Activated CD4-positive, alpha-beta T cell treated with anti-CD3 and anti-CD28 coated beads, Interleukin-2, amount 50 U/mL, for 4 hours (primary cell): ENCODE data around the gene GREB1.

ENCODE experiments used
- DNase-seq, 2 experiments: peaks; one replicate each; pipeline ENCODE4 v3.0.0-alpha.2; 2020

Gene GREB1

DNA sequence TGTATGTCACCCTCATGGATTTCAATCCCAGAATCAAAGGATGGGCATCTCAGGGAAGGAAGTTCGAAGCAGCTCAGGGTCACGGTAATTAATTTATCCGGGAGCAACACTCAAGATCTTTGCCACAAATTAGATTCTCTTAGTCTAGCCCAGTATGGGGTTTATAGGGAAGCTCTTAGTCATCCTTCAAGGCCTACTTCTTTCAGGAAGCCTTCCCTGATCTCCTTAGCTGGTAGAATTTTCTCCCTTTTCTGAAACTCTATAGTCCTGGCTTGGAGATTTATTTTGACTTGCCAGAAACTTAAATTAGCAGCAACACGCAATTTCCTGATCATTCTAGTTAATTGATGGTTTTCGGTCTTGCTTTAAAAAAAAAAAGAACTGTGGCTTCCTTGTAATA, 20.5 kb upstream of the GREB1 start:
- no peak for DNase-seq

DNA sequence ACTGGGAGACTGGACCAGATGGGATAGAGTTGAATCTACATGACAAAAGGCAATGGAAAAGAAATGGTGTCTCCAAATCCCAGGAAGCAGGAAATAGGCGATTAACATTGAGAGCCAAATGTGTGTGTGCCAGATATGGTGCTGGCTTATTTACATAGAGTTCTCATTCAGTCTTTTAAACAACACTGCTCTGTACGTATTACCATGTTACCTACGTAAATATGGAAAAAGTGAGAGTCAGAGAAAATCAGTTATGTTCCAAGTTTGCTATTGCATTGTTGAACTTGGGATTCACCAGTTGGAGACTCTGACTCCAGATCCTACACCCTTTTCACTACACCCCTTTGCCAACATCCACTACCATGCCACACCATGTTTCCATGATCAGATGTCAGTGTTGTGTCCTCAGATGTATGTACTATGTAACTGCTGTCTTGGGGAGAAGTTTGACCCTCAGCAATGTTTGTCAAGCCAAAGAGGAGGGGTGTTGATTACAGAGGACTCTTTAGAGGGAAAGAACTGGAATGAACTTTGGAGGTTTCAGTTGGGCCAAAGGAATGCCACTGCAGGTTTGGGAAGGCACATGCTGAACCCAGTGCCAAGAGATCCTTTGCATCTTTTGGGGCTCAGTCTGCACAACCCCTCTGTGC, 19.6 kb upstream of the GREB1 start:
- DNase-seq = no peak

DNA sequence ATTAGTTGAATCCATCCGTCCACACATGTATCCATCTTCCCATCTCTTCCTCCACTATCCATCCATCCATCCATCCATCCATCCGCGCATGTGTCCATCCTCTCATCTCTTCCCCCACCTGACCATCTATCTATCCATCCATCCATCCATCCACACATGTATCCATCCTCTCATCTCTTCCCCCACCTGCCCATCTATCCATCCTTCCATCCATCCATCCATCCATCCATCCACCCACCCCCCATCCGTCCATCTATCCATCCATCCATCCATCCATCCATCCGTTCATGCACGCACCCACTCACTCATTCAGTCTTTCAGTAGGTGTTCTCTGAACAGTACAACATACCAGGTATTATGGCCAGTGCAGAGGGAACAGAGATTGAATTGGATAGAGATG, 18.9 kb upstream of the GREB1 start:
- no peak for DNase-seq

DNA sequence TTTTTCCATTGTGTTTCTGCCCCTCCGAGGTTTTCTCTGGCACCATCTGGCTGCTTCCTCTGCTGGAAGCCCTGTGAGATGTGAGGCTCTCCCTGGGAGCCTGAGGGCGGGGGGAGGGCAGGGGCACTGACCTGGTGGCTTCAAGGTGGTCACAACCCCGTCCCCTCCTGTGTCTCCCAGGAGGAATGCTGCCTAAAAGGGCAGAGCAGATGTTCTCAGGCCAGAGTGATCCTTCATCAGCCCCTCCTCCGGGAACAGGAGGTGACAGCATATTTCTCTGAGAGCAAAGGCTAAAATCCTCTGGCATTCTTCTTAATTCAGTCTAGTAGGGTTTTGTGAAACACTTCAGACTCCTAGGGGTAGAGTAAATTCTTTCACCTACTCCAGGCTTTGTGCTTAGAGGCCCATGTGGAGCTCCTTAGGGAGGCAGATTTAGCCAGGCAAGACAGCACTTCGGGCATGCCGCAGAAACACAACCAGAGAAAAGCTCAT, 18.3 kb upstream of the GREB1 start:
- DNase-seq = no peak

DNA sequence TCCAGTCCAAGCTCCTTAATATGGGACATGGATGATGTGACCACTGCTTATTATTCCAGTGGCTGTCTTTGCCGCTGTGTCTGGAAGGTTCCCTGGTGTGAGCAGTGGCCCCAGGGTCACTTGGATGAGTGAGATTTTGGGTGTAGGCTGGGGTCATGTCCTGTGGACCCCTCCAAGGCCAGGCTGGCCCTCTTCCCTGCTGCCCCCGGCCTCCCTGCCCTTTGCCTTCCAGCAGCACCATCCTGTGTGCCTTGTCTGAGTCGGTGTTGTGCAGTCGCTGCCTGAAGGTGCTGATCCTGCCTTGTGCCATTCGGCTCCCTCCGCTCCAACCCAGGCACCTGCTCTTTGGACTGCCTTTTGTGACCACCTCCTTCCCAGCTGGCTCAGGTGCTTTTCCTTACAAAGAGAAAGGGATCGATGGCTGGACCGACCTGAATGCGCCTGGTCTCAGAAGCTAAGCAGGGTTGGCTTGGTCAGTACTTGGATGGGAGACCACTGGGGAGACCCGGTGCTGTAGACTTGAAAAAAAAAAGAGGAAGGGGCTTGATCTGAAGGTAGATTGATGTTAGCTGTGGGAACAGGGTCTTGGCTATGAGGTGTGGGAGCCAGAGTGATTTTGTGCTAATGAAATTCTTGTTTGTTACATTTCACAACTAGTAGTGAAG, 16.7 kb upstream of the GREB1 start:
- no peak for DNase-seq

DNA sequence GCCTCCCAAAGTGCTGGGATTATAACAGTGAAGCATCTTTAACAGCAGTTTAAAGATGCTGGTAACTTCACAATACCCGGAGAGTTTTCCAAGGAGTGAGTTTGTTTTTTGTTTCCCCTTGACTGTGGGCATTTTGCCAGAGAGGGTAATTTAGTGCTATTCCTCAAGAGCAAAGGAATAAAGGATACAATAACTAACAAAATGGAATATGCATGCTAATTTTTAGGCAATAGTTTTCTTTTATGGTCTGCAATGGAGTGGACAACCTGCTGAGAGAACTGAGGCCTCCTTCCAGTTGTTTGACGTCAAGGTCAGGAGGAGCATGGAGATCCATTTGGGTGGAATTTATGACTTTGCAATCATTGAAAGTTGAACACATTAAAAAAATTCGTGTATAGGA, 15.9 kb upstream of the GREB1 start:
- DNase-seq = no peak

DNA sequence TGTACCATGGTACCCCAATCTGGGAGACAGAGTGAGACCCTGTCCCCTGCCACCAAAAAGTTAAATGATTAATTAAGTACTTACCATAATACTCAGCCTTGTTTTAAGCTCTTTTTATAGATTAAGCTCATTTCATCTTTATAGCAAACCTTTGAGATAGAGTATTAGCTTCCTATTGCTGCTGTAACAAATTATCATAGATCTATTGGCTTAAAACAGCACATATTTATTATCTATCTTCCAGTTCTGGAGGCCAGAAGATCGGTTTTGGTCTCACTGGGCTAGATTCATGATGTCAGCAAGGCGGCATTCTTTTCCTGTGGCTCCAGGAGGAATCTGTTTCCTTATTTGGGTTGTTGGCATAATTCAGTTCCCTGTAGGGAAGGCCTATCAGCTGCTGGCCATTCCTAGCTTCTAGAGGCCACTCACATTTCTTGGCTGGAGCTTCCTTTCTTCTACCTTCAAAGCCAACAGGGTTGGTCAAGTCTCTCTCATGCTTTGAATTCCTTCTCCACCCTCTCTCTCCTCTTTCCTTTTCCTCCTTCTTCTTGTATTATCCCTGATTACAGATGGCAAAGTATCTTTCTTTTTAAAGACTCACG, 13.7 kb upstream of the GREB1 start:
- no peak for DNase-seq

DNA sequence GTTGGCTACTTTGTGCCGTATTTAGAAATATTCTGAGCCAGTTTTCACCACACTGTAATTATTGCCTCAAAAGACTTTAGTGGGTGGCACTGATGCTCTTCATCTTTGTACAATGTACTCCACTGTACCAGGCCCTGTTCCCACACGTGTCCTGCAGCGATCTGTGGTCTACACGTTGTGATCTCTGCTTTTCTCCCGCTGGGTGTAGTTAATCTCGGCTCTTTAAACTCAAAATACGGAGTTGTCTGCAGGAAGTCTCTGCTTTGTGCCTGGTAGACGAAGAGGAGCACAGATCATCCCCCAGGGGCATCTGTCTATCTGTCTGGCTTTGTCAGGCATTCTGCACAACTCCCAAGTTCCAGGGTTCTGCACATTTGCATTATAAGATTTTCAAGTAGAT, 12.1 kb upstream of the GREB1 start:
- DNase-seq = no peak

DNA sequence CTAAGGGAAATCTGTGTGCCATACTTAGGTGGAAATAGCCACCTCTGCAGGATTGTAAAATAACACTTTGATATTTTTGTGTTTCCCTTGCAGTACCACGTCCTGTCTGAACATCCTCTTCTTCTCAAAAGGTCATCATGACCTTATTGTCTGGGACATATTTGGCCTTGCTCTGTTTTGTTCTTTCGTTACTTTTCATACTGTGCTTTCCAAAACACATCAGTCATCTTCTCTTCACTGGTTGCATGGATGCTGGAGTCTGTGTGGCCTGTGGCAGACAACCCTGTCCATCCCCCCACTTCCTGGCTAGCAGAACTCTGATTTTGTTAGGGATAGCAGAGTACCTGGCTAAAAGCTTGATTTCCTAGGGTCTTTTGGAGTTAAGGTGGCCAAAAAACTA, 9.4 kb upstream of the GREB1 start:
- DNase-seq = no peak

DNA sequence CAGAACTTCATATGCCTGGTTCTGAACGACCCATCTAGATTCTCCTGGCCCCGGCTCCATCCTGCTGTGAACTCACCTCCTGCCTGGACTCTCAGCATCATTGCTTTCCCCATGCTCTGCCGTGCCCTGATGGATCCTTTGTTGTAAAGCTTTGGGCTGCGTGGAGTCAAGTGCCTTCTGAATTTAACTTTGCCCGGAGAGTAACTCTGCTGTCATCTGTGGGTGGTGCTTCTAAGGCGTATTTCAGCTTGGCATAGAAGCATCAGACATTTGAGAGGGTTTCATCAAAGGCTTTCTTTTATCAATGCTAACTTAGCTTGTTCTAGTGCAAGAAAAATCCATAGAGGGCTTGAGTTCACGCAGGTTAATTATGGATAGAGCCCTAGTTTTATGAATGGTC, 8.1 kb upstream of the GREB1 start:
- DNase-seq = no peak

DNA sequence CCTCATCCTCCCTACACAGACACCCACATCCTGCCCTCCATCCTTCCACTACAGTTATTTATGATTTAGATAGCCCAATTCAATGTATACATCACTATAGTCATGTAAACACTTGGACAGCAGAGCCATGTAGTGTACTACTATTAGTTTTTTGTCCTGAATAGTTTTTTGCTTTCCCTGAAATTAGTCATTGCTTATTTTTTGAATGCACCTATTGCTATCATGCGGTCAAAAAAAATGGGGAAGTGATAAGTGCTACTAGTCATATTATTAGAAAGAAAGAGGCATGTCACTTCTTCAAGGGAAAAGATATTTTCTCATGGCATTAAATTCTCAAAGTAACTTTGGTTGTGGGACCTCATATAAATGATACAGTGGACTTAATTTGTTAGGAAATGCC, 6.8 kb upstream of the GREB1 start:
- DNase-seq = no peak

DNA sequence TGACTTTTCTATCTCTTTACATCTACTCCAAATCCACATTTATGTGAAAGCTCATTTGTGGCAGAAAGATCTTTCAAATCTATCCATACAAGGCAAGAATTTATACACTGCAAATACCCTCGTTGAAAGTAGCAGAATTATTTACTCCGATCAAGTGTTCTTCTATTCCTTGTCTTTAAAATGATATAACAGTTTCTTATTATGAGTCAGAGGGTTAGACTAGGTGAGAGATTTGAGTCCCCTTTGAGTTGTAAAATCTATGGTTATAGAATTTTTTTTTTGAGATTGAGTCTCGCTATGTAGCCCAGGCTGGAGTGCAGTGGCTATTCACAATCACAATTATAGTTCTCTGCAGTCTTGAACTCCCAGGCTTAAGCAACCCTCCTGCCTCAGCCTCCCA, 5.6 kb upstream of the GREB1 start:
- no peak for DNase-seq

DNA sequence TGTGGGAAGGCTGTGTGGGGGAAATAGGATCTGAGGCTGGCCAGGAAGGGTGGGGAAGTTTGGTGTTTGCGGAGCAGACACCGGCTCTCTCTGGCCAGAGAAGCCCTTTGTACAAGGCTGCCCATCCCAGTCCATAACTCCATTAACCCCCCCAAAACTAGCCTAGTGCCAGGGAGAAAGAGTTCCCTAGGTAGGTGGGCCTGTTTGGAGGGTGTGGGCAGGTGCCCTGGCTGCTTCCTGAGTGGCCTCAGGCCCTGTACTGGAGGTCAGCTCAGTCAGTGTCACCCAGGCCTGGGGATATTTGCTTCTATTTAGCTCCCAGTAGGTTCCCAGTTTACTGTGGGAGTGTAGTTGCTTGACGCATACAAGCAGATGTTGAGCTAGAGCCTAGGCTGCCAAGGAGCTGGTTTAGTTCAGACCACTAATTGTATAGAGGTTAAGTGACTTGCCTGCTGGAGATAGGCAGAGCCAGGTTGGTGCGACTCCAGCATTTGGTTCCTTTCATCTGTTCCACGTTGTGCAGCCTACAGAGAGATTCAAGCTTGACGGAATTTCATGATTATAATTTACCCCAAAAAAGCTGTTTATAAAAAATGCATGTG, 2.9 kb upstream of the GREB1 start:
- no peak for DNase-seq

DNA sequence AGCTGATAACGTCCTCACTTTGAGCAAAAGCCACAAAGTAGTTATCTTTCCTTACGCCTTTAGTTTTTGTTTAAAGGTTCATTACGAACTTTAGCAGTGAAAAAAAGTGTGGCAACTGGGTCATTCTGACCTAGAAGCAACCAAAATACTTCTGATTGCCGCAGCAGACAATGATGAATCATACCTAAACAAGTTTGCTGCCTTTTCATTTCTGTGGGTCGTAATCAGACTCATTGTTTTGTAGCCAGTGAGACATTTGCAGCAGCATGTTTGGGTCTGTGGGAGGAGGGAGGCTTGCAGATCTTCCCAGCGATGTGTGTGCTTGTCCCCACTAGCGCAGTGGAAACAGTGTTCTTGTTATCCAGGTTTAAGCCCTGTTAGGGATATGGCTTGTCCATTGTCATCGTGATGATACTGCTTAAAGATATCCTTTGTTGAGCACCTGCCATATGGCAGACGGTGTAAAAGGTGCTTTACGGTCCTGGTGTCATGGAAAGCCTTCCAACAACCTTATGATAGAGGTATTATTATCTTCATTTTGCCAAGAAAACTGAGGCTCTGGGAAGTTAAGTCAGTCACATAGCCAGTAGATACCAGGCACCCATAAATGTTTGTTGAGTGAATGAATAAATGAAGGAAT, 1.3 kb upstream of the GREB1 start:
- DNase-seq = no peak

DNA sequence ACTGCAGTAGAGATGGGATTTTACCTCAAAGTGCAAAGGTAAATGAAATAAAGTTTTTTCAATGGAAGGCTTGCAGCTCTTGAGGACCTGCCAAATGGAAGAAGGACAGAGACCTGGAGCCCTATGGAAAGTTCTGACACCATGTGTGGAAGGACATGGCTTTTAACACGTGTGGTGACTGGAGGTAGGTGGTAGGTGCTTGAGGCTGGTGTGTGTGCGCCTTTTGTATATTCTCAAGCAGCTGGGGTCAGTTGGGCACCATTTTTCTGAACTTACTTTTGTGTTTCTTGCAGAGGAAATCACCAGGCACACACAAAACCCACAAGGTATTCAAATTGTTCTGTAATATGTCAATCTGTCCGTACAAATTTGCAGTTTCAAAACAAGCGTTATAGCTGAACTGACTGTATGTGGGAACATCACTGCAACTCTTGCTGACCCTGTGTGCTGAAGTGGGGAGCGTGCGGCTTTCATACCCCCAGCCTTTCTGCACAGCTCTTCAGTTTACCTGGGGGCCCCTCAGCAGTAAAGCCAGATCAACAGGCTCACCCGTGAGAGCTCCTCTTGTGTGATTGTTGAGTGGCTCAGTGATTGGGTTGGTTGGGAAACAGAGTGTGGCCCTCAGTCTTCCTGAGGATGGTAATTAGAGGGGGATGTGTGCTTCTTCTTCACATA, 363 bp downstream of the GREB1 start:
- no peak for DNase-seq

DNA sequence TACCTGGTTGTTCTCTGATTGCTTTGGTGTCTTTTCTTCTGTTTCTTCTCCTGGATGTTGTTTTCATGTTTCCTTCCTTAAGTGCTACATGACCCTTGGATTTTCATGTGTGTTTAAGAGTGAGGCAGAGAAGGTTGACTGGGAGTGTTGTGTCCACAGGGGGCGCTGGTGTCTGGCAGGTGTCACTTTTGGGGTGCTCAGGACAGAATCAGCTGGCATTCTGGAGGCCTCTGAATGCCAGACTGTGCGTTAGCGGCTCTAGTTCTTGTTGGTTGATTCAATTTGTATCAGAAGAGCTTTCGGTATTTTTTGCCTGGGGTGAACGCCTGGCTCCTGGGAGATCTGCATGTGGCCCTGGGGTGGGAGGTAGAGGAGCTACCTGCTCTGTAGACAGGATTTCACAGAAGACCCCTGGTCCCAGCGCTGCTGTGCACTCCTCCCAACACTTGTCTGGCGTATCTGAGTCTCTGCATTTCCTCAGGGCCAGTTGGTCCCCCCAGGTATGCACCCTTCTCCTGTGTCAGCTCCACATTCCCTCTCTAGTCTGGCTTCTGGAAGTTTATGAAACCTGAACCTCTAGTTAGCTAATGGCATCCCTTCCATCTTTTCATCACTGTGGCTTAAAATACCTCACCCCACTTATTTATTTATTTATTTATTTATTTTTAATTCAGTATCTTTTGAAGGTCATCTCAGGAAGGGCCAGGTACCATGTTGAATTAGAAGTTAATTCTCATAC, 1.1 kb downstream of the GREB1 start:
- DNase-seq = no peak

DNA sequence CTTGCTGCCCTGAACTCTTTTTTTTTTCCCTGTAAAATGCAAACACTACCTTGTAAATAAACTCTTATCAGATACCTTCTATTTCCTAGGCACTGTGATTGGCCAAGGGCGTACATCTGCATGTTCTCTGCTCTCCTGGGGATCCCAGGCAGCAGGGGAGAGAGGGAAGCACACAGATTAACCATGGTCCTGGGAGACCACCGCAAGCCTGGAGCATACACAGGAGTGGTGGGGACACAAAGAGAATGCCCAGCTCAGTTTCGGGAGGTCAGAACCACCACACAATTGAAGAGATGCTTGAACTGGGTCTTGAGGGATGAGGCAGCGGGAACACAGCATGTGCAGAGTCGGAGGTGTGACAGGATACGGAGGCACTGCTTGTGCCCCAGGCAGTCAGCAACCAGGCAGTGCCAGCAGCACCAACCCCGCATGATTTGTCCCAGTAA, 2.1 kb downstream of the GREB1 start:
- DNase-seq = no peak

DNA sequence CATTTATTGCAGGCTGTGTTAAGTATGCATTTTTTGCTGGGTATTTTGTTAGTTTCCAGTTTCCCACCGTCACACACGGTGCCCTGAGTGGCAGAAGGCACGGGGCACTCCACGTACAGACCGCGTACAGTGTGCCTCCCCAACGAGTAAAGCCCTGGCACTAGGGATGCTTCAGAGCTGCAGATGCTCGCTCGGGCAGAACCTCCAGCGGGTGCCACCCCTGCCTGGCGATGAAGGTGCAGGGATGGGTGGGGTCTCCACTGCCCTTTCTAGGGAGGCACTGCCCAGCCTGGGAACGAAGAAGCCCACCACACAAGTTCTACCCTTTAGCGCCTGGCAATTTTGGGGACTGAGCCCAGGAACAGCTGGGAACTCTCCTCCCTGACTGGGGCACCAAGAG, 4.1 kb downstream of the GREB1 start:
- no peak for DNase-seq

DNA sequence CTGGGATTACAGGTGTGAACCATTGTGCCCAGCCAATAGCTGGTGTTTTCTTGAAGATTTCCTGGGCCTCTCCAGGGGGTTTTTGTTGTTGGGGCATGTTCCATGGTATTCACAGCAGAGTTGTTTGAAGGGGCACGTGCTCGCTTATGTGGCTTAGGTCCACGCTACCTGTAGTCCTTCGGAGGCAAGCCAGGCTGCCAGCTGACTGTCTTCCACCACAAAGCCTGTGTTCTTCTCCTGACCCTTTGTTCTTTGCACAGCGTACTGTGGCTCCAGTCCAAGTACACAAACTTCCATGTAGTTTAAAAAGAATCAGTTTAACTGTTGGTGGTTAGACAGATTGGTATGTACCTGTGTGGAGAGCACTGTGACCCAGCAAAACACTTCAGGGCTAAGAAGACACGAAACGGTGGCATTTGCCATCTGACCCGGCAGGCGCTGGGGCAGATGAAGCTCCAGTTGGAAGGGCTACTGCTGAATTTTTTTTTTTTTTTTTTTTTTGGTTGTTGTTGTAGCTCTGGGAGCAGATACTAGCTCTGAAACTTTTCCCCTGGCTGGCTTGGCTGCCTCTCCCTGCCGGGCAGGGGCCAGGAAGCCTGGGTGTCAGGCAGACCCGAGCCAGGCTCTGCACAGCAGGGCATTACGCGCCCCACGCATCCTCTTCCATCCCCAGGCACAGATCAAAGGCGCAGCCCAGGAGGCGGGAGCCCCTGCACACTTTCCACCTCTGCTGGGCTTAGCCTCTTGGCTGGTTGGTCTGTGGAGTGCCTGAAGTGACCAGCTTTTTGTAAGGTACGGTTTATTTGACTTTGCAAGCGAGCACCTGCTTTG, 5.7 kb downstream of the GREB1 start:
- no peak for DNase-seq

DNA sequence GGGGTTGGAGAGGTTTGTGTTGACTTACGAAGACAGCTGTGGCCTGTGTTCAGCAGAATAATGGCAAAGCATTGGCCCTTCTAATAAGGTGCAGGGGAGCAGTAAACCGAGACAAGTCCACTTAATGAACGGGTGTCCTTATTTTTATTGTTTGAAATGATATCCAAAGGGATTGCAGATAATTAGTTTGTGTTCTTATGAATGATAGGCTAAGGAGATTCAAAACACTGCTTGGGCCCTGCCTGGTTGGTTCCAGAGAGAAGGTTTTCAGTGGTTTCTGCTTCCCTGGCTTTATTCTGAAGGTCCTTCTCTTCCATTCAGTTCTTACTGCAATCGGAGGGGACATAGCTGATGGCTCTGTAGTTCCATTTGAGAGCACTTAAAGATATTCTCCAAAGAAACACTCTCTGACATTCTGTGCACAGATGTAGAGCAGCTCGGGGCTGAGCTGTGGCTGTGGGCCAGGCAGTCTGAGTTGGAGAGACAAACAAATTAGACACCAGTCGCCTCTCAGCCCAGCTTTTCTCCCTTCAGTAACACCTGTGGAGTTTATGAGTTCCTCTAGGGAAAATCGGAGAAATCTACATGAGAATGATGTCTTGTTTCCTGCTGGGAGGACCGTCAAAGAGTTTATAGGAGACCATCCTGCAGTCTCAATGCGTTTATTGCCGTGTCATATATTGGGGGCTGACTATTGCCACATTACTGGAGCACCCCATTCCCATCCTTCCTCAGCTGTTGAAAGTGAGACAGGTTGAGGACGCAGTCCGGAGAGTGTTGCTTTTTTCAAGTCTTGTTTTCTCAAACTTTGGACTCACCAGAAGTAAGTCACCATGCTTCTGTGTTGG, 6.5 kb downstream of the GREB1 start:
- DNase-seq = no peak
